Neural cell (in vitro differentiated cells): ENCODE results near the gene PIGZ. TPM values are rescaled to one million over a fixed set of nuclear protein-coding genes. Genes with fewer than 3 reads are reported as not detected.

Experiments
- H2AFZ ChIP-seq: fragments of 200-600, 300-800 bp; sonication (generic), shearing (Covaris generic); 2 replicates; pipeline ENCODE4 v1.6.0; 2014; ENCODE audit warnings: low read depth, mild to moderate bottlenecking, antibody characterized with exemption, low read length, moderate library complexity
- H3F3A ChIP-seq: fragments of 200-600 bp; shearing (Covaris generic); 2 replicates; pipeline ENCODE4 v1.6.1; 2016; ENCODE audit warnings: mild to moderate bottlenecking, moderate library complexity, mixed read lengths, antibody characterized with exemption, low read length; ENCODE audit not compliant: insufficient read depth, poor library complexity, severe bottlenecking
- H3K27ac ChIP-seq: fragments of 200-600, 300-800 bp; sonication (generic), shearing (Covaris generic); 2 replicates; pipeline ENCODE4 v1.5.1; 2014; ENCODE audit warnings: mild to moderate bottlenecking, low read length, moderate library complexity
- H3K27me3 ChIP-seq: fragments of 300-800, 200-600 bp; sonication (generic), shearing (Covaris generic); 2 replicates; pipeline ENCODE4 v1.6.0; 2014; ENCODE audit warnings: mild to moderate bottlenecking, low read depth, low read length, moderate library complexity; ENCODE audit not compliant: insufficient read depth
- H3K36me3 ChIP-seq: fragments of 300-800, 200-600 bp; sonication (generic), shearing (Covaris generic); 2 replicates; pipeline ENCODE4 v1.5.1; 2014; ENCODE audit warnings: mild to moderate bottlenecking, antibody characterized with exemption, low read length, moderate library complexity; ENCODE audit not compliant: insufficient read depth
- H3K4me2 ChIP-seq: fragments of 300-800, 200-600 bp; sonication (generic), shearing (Covaris generic); 2 replicates; pipeline ENCODE4 v1.6.0; 2014; ENCODE audit warnings: mild to moderate bottlenecking, low read length
- H3K4me3 ChIP-seq: fragments of 300-800, 200-600 bp; sonication (generic), shearing (Covaris generic); 2 replicates; pipeline ENCODE4 v1.5.1; 2014; ENCODE audit warnings: mild to moderate bottlenecking, low read length, moderate library complexity
- H3K79me2 ChIP-seq: fragments of 200-600 bp; shearing (Covaris generic); replicated peaks from 2 replicates; pipeline ENCODE4 v1.6.0; 2014; ENCODE audit warnings: mild to moderate bottlenecking, low read length, moderate library complexity; ENCODE audit not compliant: insufficient read depth
- H3K9ac ChIP-seq: fragments of 300-800, 200-600 bp; sonication (generic), shearing (Covaris generic); 2 replicates; pipeline ENCODE4 v1.6.1; 2016; ENCODE audit warnings: mild to moderate bottlenecking, low read length, mixed read lengths
- H3K9me2 ChIP-seq: fragments of 200-600 bp; shearing (Covaris generic); 2 replicates; pipeline ENCODE4 v1.6.1; 2016; ENCODE audit warnings: mild to moderate bottlenecking, low read length, mixed read lengths; ENCODE audit not compliant: insufficient read depth
- H3K9me3 ChIP-seq: fragments of 200-600, 300-800 bp; sonication (generic), shearing (Covaris generic); 2 replicates; pipeline ENCODE4 v1.6.1; 2016; ENCODE audit warnings: mild to moderate bottlenecking, mixed run types, low read length, moderate library complexity, mixed read lengths
- H4K20me1 ChIP-seq: fragments of 200-600 bp; shearing (Covaris generic); 2 replicates; pipeline ENCODE4 v1.6.1; 2016; ENCODE audit warnings: mild to moderate bottlenecking, mixed run types; ENCODE audit not compliant: insufficient read depth
- CTCF ChIP-seq: fragments of 450-650 bp; IDR thresholded peaks from 2 replicates; pipeline ENCODE4 v1.5.1; 2014; ENCODE audit warnings: antibody characterized with exemption, mild to moderate bottlenecking, moderate library complexity; ENCODE audit not compliant: poor library complexity, severe bottlenecking
- EP300 ChIP-seq: fragments of 450-650 bp; conservative IDR thresholded peaks from 2 replicates; pipeline ENCODE4 v1.6.1; 2014; ENCODE audit warnings: antibody characterized with exemption, mild to moderate bottlenecking, moderate library complexity; ENCODE audit not compliant: poor library complexity, severe bottlenecking
- EZH2 ChIP-seq: fragments of 200-600, 300-800 bp; shearing (Covaris generic), sonication (generic); IDR thresholded peaks from 2 replicates; pipeline ENCODE4 v1.6.1; 2014; ENCODE audit warnings: antibody characterized with exemption, low read length, borderline replicate concordance, mild to moderate bottlenecking; ENCODE audit not compliant: insufficient read depth, poor library complexity, severe bottlenecking
- MXI1 ChIP-seq: fragments of 450-650 bp; conservative IDR thresholded peaks from 2 replicates; pipeline ENCODE4 v1.6.1; 2014; ENCODE audit warnings: antibody characterized with exemption, mild to moderate bottlenecking; ENCODE audit not compliant: poor library complexity, severe bottlenecking
- POLR2AphosphoS5 ChIP-seq: IDR thresholded peaks from 2 replicates; pipeline ENCODE4 v1.6.1; 2012
- RAD21 ChIP-seq: fragments of 450-650 bp; conservative IDR thresholded peaks from 2 replicates; pipeline ENCODE4 v1.6.1; 2014; ENCODE audit warnings: antibody characterized with exemption, mild to moderate bottlenecking, moderate library complexity
- REST ChIP-seq: IDR thresholded peaks from 2 replicates; pipeline ENCODE4 v1.6.1; 2012; ENCODE audit warnings: borderline replicate concordance
- SMC3 ChIP-seq: fragments of 450-650 bp; conservative IDR thresholded peaks from 2 replicates; pipeline ENCODE4 v1.6.1; 2014; ENCODE audit warnings: antibody characterized with exemption, mild to moderate bottlenecking, moderate library complexity; ENCODE audit not compliant: poor library complexity
- TAF1 ChIP-seq: IDR thresholded peaks from 2 replicates; pipeline ENCODE4 v1.6.1; 2012; ENCODE audit warnings: low read depth
- polyA plus RNA-seq: library from polyadenylated mRNA; depleted of rRNA; stranded (reverse); fragments of >200 nt; gene quantifications from 2 replicates; pipeline ENCODE4 v1.2.3, GENCODE V29; 2014

The PIGZ gene
- polyA plus RNA-seq, 1 donor from 2014 or later: 6.5 TPM

- Histone ChIP-seq H2AFZ (no peak overlapping the region), H3F3A (no peaks in the 10 kb centered on the region), H3K9me2 (no peaks in the 10 kb centered on the region), H4K20me1 (no peaks in the 10 kb centered on the region), H3K9ac (no peak overlapping the region), H3K4me3 (no peak overlapping the region), H3K27me3 (no peaks in the 10 kb centered on the region), H3K27ac (no peak overlapping the region), H3K4me2 (no peak overlapping the region), H3K36me3 (no peaks in the 10 kb centered on the region), H3K9me3 (no peaks in the 10 kb centered on the region), H3K79me2 (no peaks in the 10 kb centered on the region)
- TF ChIP-seq REST: no peak
- TF ChIP-seq SMC3: no peak
- TF ChIP-seq TAF1: no peak
- TF ChIP-seq MXI1: no peak
- no peak for TF ChIP-seq POLR2AphosphoS5
- no peak for TF ChIP-seq EZH2
- TF ChIP-seq CTCF: no peak
- TF ChIP-seq EP300: no peak
- no peak for TF ChIP-seq RAD21
These were observed 25.4 kb upstream of the PIGZ start for GRCh38 chr3:196994056-196994455.

- Histone ChIP-seq H3K27me3 (no peaks in the 10 kb centered on the region), H2AFZ (no peak overlapping the region), H3K4me3 (no peak overlapping the region), H3K9ac (no peak overlapping the region), H3K4me2 (no peak overlapping the region), H3K9me2 (no peaks in the 10 kb centered on the region), H3K79me2 (no peaks in the 10 kb centered on the region), H3K9me3 (no peaks in the 10 kb centered on the region), H3F3A (no peaks in the 10 kb centered on the region), H3K36me3 (no peaks in the 10 kb centered on the region), H4K20me1 (no peaks in the 10 kb centered on the region), H3K27ac (no peak overlapping the region)
- TF ChIP-seq SMC3 (no peak), MXI1 (no peak), REST (no peak), CTCF (no peak), EZH2 (no peak), RAD21 (no peak), EP300 (no peak), POLR2AphosphoS5 (no peak), TAF1 (no peak)
These were observed 23.9 kb upstream of the PIGZ start for GRCh38 chr3:196992461-196993065.
